SK-N-MC (cell line): ENCODE measurements around the gene XKR7.

Experiments
- EZH2 ChIP-seq: fragments of 200-600 bp; sonication (generic); IDR thresholded peaks from one replicate; pipeline ENCODE4 v1.6.1; 2017; ENCODE audit warnings: antibody characterized with exemption
- FOXP2 ChIP-seq: optimal IDR thresholded peaks from 2 replicates; pipeline ENCODE3; 2011; ENCODE audit warnings: mild to moderate bottlenecking, moderate library complexity; ENCODE audit not compliant: insufficient read depth; ENCODE audit errors: extremely low read length, control extremely low read depth
- POLR2AphosphoS5 ChIP-seq: IDR thresholded peaks from 2 replicates; pipeline ENCODE4 v1.6.1; 2012; ENCODE audit warnings: mild to moderate bottlenecking, low read depth, low read length, borderline replicate concordance

DNA sequence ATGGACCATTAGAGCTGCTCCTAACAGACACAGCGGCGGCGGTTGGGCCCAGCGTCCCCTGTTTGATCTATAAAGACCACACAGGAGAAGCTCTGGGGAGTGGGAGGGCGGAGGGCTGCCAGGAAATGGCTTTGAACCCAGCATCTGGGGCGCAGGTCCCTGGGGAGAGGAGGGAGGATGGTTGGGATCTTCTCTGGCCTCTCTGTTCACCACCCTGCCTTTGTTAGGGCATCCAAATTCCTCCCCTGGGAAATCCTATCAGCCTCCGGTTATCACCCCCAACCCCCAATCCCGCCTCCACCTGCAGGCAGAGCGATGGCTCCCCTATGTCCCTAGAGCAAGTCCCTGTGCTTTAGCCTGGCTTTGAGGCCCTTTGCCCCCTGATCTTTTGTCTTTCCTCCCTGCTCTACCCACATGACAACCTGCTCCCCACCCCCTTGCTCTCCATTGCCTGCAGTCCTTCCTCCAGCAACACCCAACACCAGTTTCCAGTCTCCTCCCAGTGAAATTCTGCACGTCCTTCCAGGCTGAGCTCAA lies 7.1 kb downstream of the XKR7 start:
- TF ChIP-seq POLR2AphosphoS5 (no peak), FOXP2 (no peak), EZH2 (no peak)
